DND-41 (cell line): Measurements from ENCODE around the gene BCO2.

ENCODE experiments used
- ATAC-seq: fragments of 200-7000 bp; cut with Tn5 transposase; 3 replicates; pipeline ENCODE4 v1.9.1; 2021; ENCODE audit warnings: low read depth; ENCODE audit not compliant: insufficient read depth
- DNase-seq: peaks from one replicate; pipeline ENCODE4 v3.0.0-alpha.2; 2020
- H2AFZ ChIP-seq: 2 replicates; pipeline ENCODE4 v1.6.0; 2012; ENCODE audit warnings: low read depth, low read length
- H3K27ac ChIP-seq: 2 replicates; pipeline ENCODE4 v1.5.1; 2012; ENCODE audit warnings: low read length, inconsistent platforms
- H3K27me3 ChIP-seq: fragments of 200-600 bp; sonication (generic); 2 replicates; pipeline ENCODE4 v1.6.0; 2012; ENCODE audit warnings: low read length, mild to moderate bottlenecking, inconsistent platforms; ENCODE audit not compliant: insufficient read depth, poor library complexity
- H3K36me3 ChIP-seq: 2 replicates; pipeline ENCODE4 v1.5.1; 2012; ENCODE audit warnings: low read length, inconsistent platforms; ENCODE audit not compliant: insufficient read depth
- H3K4me1 ChIP-seq: 2 replicates; pipeline ENCODE4 v1.5.1; 2012; ENCODE audit warnings: mild to moderate bottlenecking, low read length; ENCODE audit not compliant: insufficient read depth
- H3K4me2 ChIP-seq: 2 replicates; pipeline ENCODE4 v1.6.0; 2012; ENCODE audit warnings: mild to moderate bottlenecking, moderate library complexity, low read length, inconsistent platforms; ENCODE audit not compliant: insufficient read depth
- H3K4me3 ChIP-seq, 2 experiments: fragments of 200-600 bp in 1 of 2; shearing (Covaris generic) in 1 of 2; 2 replicates each; pipeline ENCODE4 v1.5.1; 2012 to 2016; ENCODE audit warnings: inconsistent platforms in 2 of 2, low read length in 2 of 2, mild to moderate bottlenecking in 2 of 2, low read depth in 1 of 2, moderate library complexity in 1 of 2
- H3K79me2 ChIP-seq: 2 replicates; pipeline ENCODE4 v1.6.0; 2012; ENCODE audit warnings: low read length, inconsistent platforms; ENCODE audit not compliant: insufficient read depth
- H3K9ac ChIP-seq: 2 replicates; pipeline ENCODE4 v1.6.0; 2012; ENCODE audit warnings: low read depth, mild to moderate bottlenecking, inconsistent platforms, low read length, moderate library complexity
- H3K9me3 ChIP-seq: 2 replicates; pipeline ENCODE4 v1.5.1; 2012; ENCODE audit warnings: low read length, moderate library complexity, mild to moderate bottlenecking, inconsistent platforms; ENCODE audit not compliant: insufficient read depth, severe bottlenecking
- H4K20me1 ChIP-seq: 2 replicates; pipeline ENCODE4 v1.6.0; 2012; ENCODE audit warnings: low read length; ENCODE audit not compliant: insufficient read depth
- CTCF ChIP-seq: IDR thresholded peaks from 2 replicates; pipeline ENCODE4 v1.5.1; 2012; ENCODE audit warnings: borderline replicate concordance, low read length, moderate library complexity, mild to moderate bottlenecking; ENCODE audit not compliant: poor library complexity, severe bottlenecking; ENCODE audit errors: extremely low read depth
- EZH2 ChIP-seq: IDR thresholded peaks from 3 replicates; pipeline ENCODE4 v1.6.1; 2012; ENCODE audit warnings: borderline replicate concordance, low read depth, mild to moderate bottlenecking, moderate library complexity, low read length, inconsistent platforms; ENCODE audit not compliant: severe bottlenecking

BCO2 gene

GRCh38 chr11:112249871-112250610 is 74.7 kb downstream of the BCO2 start:
- Histone ChIP-seq H3K27ac (no peak overlapping the region), H3K9ac (no peak overlapping the region), H2AFZ (no peak overlapping the region), H3K9me3 (no peaks in the 10 kb centered on the region), H3K79me2 (no peaks in the 10 kb centered on the region), H3K4me2 (no peak overlapping the region), H3K4me1 (no peaks in the 10 kb centered on the region), H3K27me3 (no peaks in the 10 kb centered on the region), H3K4me3 (no peak overlapping the region), H3K36me3 (no peaks in the 10 kb centered on the region), H4K20me1 (no peaks in the 10 kb centered on the region; the same call in 1 of the 2 replicates)
- DNase-seq (no peak), ATAC-seq (no peak)
- TF ChIP-seq EZH2 (no peak), CTCF (no peak)

DNA sequence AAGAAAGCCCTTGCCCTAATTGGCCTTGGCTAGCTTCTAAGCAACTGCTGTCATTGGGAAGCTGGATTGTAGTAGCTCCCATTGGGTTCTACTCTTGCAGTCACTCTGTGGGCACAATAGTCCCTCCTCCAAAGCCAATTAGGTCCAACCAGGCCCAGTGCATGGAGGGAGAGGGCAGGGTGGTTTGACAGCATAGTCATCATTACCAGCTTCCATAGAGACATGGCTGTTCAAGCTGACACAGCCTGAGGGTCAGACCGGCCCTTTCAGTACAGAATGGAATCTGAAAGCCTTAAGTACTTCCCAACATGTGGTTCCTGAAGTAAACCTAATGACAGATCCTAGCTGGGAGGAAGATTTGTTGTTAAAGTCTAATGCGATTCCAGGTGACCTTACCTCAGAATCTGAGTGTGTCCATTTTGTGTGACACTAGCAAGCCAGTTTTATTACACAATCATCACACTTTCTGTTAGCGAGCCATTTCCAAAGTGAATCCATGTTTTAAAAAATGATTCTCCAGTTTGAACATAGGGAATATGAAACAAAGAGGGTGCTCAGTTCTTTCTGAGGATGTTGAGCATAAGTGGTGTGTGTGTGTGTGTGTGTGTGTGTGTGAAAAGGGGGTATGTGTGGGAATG is 78.4 kb downstream of the BCO2 start:
- Histone ChIP-seq H3K4me2 (no peak overlapping the region), H3K36me3 (no peaks in the 10 kb centered on the region), H3K27ac (no peak overlapping the region), H3K27me3 (no peaks in the 10 kb centered on the region), H3K9ac (no peak overlapping the region), H3K4me1 (no peaks in the 10 kb centered on the region), H4K20me1 (no peaks in the 10 kb centered on the region; the same call in 1 of the 2 replicates), H2AFZ (no peak overlapping the region), H3K4me3 (no peak overlapping the region), H3K9me3 (no peaks in the 10 kb centered on the region), H3K79me2 (no peaks in the 10 kb centered on the region)
- DNase-seq (no peak), ATAC-seq (no peak)
- TF ChIP-seq EZH2 (no peak), CTCF (no peak)

DNA sequence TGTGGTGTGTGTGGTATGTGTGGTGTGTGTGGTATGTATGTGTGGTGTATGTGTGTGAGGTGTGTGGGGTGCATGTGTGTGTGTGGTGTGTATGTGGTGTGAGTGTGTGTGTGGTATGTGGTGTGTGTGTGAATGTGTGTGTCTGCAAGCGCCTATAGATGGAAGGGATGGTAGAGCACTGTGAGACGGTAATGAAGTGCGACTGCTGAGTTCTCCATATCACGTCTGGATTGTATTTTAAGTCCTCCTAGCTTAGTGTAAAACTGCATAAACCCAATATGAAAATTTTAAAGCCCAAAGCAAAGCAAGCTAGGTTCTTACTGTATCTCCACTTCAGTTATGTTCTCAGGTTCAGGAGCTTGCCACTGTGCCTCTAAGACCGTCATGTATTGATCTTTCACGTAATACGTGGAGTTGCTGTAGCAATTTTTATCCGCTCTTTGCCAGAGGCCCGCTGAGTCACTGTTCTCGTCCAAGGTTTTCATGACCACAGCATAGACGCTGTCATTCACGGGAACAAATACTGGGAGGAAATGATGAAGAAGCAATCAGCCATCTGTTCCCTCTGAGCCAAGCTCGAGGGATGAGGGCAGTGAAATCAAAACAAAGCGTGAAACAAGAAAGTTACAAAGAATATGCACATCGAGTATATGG is 79.9 kb downstream of the BCO2 start:
- no peaks in the 10 kb centered on the region for H3K4me1 ChIP-seq
- H3K9me3 ChIP-seq, result no peaks in the 10 kb centered on the region
- no peaks in the 10 kb centered on the region for H3K79me2 ChIP-seq
- TF ChIP-seq CTCF (no peak), EZH2 (no peak)
- no peak overlapping the region for H3K4me3 ChIP-seq
- H3K9ac ChIP-seq, result no peak overlapping the region
- no peak overlapping the region for H3K27ac ChIP-seq
- H4K20me1 ChIP-seq, result no peaks in the 10 kb centered on the region; the same call in 1 of the 2 replicates
- no peaks in the 10 kb centered on the region for H3K36me3 ChIP-seq
- DNase-seq (no peak), ATAC-seq (0 out of 3 replicates have a peak, but pooled peaks have one; percentile 40)
- no peak overlapping the region for H2AFZ ChIP-seq
- H3K27me3 ChIP-seq, result no peaks in the 10 kb centered on the region
- H3K4me2 ChIP-seq, result no peak overlapping the region
